ENCODE measurements around the gene DYNC1LI2. TPM values are rescaled to one million over a fixed set of nuclear protein-coding genes. Genes with fewer than 3 reads are reported as not detected.

Gene DYNC1LI2
- total RNA-seq, 4 donors from 2014 or later = 120 to 199 (median 169) TPM

DNA sequence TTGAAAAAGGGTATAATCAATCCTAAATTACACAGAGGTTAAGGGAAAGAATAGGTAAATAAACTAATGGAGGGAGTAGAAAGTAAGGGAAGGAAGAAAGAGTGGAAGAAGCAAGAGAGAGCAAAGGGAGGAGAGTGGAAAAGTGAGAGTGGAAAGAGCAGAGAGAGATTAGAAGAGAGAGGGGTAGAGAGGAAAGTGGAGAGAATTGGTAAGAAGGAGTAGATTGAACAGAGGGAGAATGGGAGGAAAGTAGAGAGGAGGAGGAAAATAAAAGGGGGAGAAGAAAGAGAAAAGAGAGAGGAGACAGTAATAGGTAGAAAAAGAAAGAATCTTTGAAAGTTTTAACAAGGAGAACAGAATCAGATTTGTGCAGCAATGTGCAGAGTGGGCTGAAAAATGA lies 25.0 kb upstream of the DYNC1LI2 start:
- TF ChIP-seq CTCF (IDR thresholded peaks at IDR 0.05) = no peak
- ATAC-seq (ENCODE audit: low FRiP score) (no peak), DNase-seq (ENCODE audit: low spot score) (no peak)

- DNase-seq (ENCODE audit: low spot score) (no peak), ATAC-seq (ENCODE audit: low FRiP score) (no peak)
- no peak for TF ChIP-seq CTCF (IDR thresholded peaks at IDR 0.05)
Measured at GRCh38 chr16:66774981-66775380, 23.6 kb upstream of the DYNC1LI2 start.

DNA sequence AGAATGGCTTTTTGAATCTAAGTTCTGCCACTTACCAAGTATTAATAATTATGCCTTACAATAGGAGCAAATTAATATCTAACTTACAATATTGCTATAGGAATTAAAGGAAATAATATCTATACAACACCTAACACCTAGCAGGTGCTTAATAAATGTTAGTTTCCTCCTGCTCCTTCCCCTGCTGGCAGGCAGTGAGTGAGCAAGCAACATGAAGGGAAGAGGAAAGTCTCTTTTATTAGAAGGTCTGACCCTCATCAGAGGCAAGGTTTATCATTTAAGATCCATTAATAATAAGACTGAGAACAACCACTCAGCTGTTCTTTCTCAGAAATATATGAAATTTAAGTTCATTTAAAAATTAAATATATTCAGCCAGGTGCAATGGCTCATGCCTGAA lies 6.7 kb upstream of the DYNC1LI2 start:
- ATAC-seq (ENCODE audit: low FRiP score) = no peak
- no peak for DNase-seq (ENCODE audit: low spot score)

GRCh38 chr16:66754819-66755218 lies 3.4 kb upstream of the DYNC1LI2 start:
- ATAC-seq (ENCODE audit: low FRiP score) = no peak

More for the DNA sequence above, 6.7 kb upstream of the DYNC1LI2 start:
- TF ChIP-seq CTCF (IDR thresholded peaks at IDR 0.05) = no peak

DNA sequence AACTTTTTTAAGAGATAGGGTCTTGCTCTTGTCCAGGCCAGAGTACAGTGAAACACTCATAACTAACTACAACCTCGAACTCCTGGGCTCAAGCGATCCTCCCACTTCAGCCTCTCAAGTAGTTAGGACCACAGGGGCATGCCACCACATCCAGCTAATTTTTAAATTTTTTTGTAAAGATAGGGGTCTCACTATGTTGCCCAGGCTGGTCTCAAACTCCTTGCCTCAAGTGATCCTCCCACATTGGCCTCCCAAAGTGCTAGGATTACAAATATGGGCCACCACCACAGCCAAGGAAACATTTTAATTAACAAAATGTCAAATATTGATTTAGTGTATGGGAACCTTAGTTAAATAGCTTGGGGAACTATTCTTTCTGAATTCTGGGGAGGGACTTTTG lies 2.8 kb upstream of the DYNC1LI2 start:
- ATAC-seq (ENCODE audit: low FRiP score) (no peak), DNase-seq (ENCODE audit: low spot score) (no peak)
- no peak for TF ChIP-seq CTCF (IDR thresholded peaks at IDR 0.05)

More at GRCh38 chr16:66754819-66755218, 3.4 kb upstream of the DYNC1LI2 start:
- no peak for DNase-seq (ENCODE audit: low spot score)
- no peak for TF ChIP-seq CTCF (IDR thresholded peaks at IDR 0.05)

GRCh38 chr16:66752958-66753357 lies 1.5 kb upstream of the DYNC1LI2 start:
- ATAC-seq (ENCODE audit: low FRiP score) (no peak), DNase-seq (ENCODE audit: low spot score) (no peak)
- no peak for TF ChIP-seq CTCF (IDR thresholded peaks at IDR 0.05)

GRCh38 chr16:66752379-66752778 lies 970 bp upstream of the DYNC1LI2 start:
- ATAC-seq (ENCODE audit: low FRiP score) (no peak), DNase-seq (ENCODE audit: low spot score) (no peak)
- TF ChIP-seq CTCF (IDR thresholded peaks at IDR 0.05) = no peak

Data from omental fat pad (tissue), 4 donors.